Endodermal cell (in vitro differentiated cells): ENCODE data around the gene CUX1. TPM values are rescaled to one million over a fixed set of nuclear protein-coding genes. Genes with fewer than 3 reads are reported as not detected.

Source experiments
- DNase-seq: peaks from one replicate; pipeline ENCODE4 v3.0.0-alpha.2; 2017
- H3K27ac ChIP-seq: 2 replicates; pipeline ENCODE4 v1.5.1; 2013; ENCODE audit warnings: mild to moderate bottlenecking, low read depth, low read length, moderate library complexity
- H3K27me3 ChIP-seq: 2 replicates; pipeline ENCODE4 v1.6.1; 2013; ENCODE audit warnings: mild to moderate bottlenecking, low read length, moderate library complexity; ENCODE audit not compliant: insufficient read depth, control insufficient read depth, poor library complexity, severe bottlenecking
- H3K36me3 ChIP-seq: 2 replicates; pipeline ENCODE4 v1.7.0; 2013; ENCODE audit warnings: mild to moderate bottlenecking, low read length, moderate library complexity; ENCODE audit not compliant: control insufficient read depth, insufficient read depth
- H3K4me1 ChIP-seq: one replicate; pipeline ENCODE4 v1.7.0; 2013; ENCODE audit warnings: low read length; ENCODE audit not compliant: control insufficient read depth, insufficient read depth
- H3K4me3 ChIP-seq: 2 replicates; pipeline ENCODE4 v1.5.1; 2013; ENCODE audit warnings: mild to moderate bottlenecking, low read length, moderate library complexity
- H3K9ac ChIP-seq: 2 replicates; pipeline ENCODE4 v1.6.1; 2013; ENCODE audit warnings: mild to moderate bottlenecking, low read length, moderate library complexity; ENCODE audit not compliant: poor library complexity, severe bottlenecking; ENCODE audit errors: extremely low read depth
- H3K9me3 ChIP-seq: 2 replicates; pipeline ENCODE4 v1.6.1; 2013; ENCODE audit warnings: mild to moderate bottlenecking, low read length, moderate library complexity; ENCODE audit not compliant: control insufficient read depth
- H3K27ac Mint-ChIP-seq: 2 replicates; pipeline ENCODE4 v1.8.0; 2020; ENCODE audit warnings: mixed read lengths
- H3K27me3 Mint-ChIP-seq: 2 replicates; pipeline ENCODE4 v1.8.0; 2021; ENCODE audit warnings: mild to moderate bottlenecking, mixed read lengths; ENCODE audit not compliant: insufficient read depth
- H3K36me3 Mint-ChIP-seq: 2 replicates; pipeline ENCODE4 v1.8.0; 2020; ENCODE audit warnings: low read depth, mixed read lengths
- H3K4me1 Mint-ChIP-seq: 2 replicates; pipeline ENCODE4 v1.8.0; 2020; ENCODE audit warnings: mixed read lengths
- H3K4me3 Mint-ChIP-seq: 2 replicates; pipeline ENCODE4 v1.8.0; 2020; ENCODE audit warnings: mild to moderate bottlenecking, moderate library complexity, mixed read lengths
- H3K9me3 Mint-ChIP-seq: 2 replicates; pipeline ENCODE4 v1.8.0; 2020; ENCODE audit warnings: mild to moderate bottlenecking, mixed read lengths
- CTCF ChIP-seq: fragments of 200-600 bp; sonication (generic); conservative IDR thresholded peaks from 2 replicates; pipeline ENCODE4 v1.5.0; 2021; ENCODE audit warnings: antibody characterized with exemption, mild to moderate bottlenecking
- WGBS, 2 experiments: methylation state at CpG; one replicate each; pipeline versions ENCODE4 v1.1.5 to v1.1.7; 2013; ENCODE audit warnings: missing lambda C conversion rate in 2 of 2, mixed read lengths in 1 of 2; ENCODE audit not compliant: insufficient coverage in 1 of 2, insufficient read length in 1 of 2; 5-methylcytosine and 5-hydroxymethylcytosine counted together
- total RNA-seq, 2 donors: library from RNA; stranded (reverse); fragmentation: NEBNext Ultra II Directional in 1 of 2; extraction: Animal tissue kit (Norgen Biotek cat#: 25700) in 1 of 2; gene quantifications; 2 replicates in 1 of 2; 3 replicates in 1 of 2; pipeline ENCODE4 v1.2.1, GENCODE V29; 2021

The CUX1 gene
- total RNA-seq, 2 donors from 2014 or later = 85.1 to 108 TPM

GRCh38 chr7:101996131-101996691 is 178.8 kb downstream of the CUX1 start:
- Histone ChIP-seq H3K4me1 (no peaks in the 10 kb centered on the region), H3K27ac (no peak overlapping the region), H3K9ac (no peak overlapping the region), H3K36me3 (peaks cover 7% of the 10 kb centered on the region), H3K4me3 (no peak overlapping the region), H3K9me3 (no peaks in the 10 kb centered on the region), H3K27me3 (no peaks in the 10 kb centered on the region)
- H3K4me1 Mint-ChIP-seq = peaks cover 5% of the 10 kb centered on the region
- H3K4me3 Mint-ChIP-seq = no peak overlapping the region
- peaks cover 10% of the 10 kb centered on the region for H3K36me3 Mint-ChIP-seq
- no peaks in the 10 kb centered on the region for H3K27me3 Mint-ChIP-seq
- H3K9me3 Mint-ChIP-seq = no peaks in the 10 kb centered on the region
- no peak overlapping the region for H3K27ac Mint-ChIP-seq
- no peak for DNase-seq
- WGBS, 2 experiments = 85 to 94% methylated on average over 3 to 10 of the region's 10 CpGs
- peak; percentile 13 for TF ChIP-seq CTCF

GRCh38 chr7:101996876-101997275 is 179.4 kb downstream of the CUX1 start:
- no peak overlapping the region for H3K27ac ChIP-seq
- Mint-ChIP-seq H3K27me3 (no peaks in the 10 kb centered on the region), H3K36me3 (peaks cover 8% of the 10 kb centered on the region), H3K4me3 (no peak overlapping the region), H3K27ac (peak overlapping the region; percentile 13), H3K9me3 (no peaks in the 10 kb centered on the region), H3K4me1 (peaks cover 5% of the 10 kb centered on the region)
- no peak overlapping the region for H3K9ac ChIP-seq
- H3K36me3 ChIP-seq = peaks cover 7% of the 10 kb centered on the region
- WGBS, 2 experiments = 94% methylated on average over 14 to 16 of the region's 16 CpGs
- H3K4me3 ChIP-seq = no peak overlapping the region
- no peaks in the 10 kb centered on the region for H3K4me1 ChIP-seq
- no peaks in the 10 kb centered on the region for H3K9me3 ChIP-seq
- H3K27me3 ChIP-seq = no peaks in the 10 kb centered on the region
- DNase-seq = no peak
- no peak for TF ChIP-seq CTCF

- Mint-ChIP-seq H3K27ac (peak overlapping the region; percentile 44), H3K36me3 (peaks cover 8% of the 10 kb centered on the region), H3K27me3 (no peaks in the 10 kb centered on the region), H3K4me1 (peaks cover 5% of the 10 kb centered on the region), H3K9me3 (no peaks in the 10 kb centered on the region), H3K4me3 (no peak overlapping the region)
- 92% methylated on average over 21 to 24 of the region's 24 CpGs for WGBS, 2 experiments
- TF ChIP-seq CTCF = no peak
- H3K4me3 ChIP-seq = no peak overlapping the region
- H3K27ac ChIP-seq = no peak overlapping the region
- peaks cover 7% of the 10 kb centered on the region for H3K36me3 ChIP-seq
- no peaks in the 10 kb centered on the region for H3K4me1 ChIP-seq
- no peak for DNase-seq
- H3K27me3 ChIP-seq = no peaks in the 10 kb centered on the region
- H3K9me3 ChIP-seq = no peaks in the 10 kb centered on the region
- no peak overlapping the region for H3K9ac ChIP-seq
Measured at GRCh38 chr7:101998029-101998905, 180.8 kb downstream of the CUX1 start.
